Ecto neural progenitor cell (in vitro differentiated cells): ENCODE measurements around the gene CREB1.
"Not testable (repeated sequence)": the region's sequence is repeated elsewhere in the genome, so short reads cannot be mapped to it uniquely, and the experiment has no call there.

Experiments used
- DNase-seq: peaks from one replicate; pipeline ENCODE4 v3.0.0-alpha.2; 2018; ENCODE audit warnings: low spot score

The CREB1 gene

GRCh38 chr2:207529330-207530159 is at the start of gene CREB1:
TSS of gene CREB1 (plus strand) at chr2:207529962. CDS start at chr2:207555636, 25,674 bp downstream.
- DNase-seq: peak; percentile 99

- DNase-seq: no peak
Measured at GRCh38 chr2:207480521-207481040, 49.2 kb upstream of the CREB1 start.

GRCh38 chr2:207481924-207482323 is 47.8 kb upstream of the CREB1 start:
- no peak for DNase-seq

GRCh38 chr2:207482630-207483029 is 47.1 kb upstream of the CREB1 start:
- no peak for DNase-seq

GRCh38 chr2:207483066-207483465 is 46.7 kb upstream of the CREB1 start:
- DNase-seq: no peak

GRCh38 chr2:207483477-207483876 is 46.3 kb upstream of the CREB1 start:
- DNase-seq: no peak

- DNase-seq: no peak
Measured at GRCh38 chr2:207484444-207485391, 45.0 kb upstream of the CREB1 start.

- no peak for DNase-seq
Measured at GRCh38 chr2:207487650-207488311, 42.0 kb upstream of the CREB1 start.

- DNase-seq: no peak
Measured at GRCh38 chr2:207489251-207489650, 40.5 kb upstream of the CREB1 start.

GRCh38 chr2:207490441-207490840 is 39.3 kb upstream of the CREB1 start:
- DNase-seq: no peak

- DNase-seq: no peak
Measured at GRCh38 chr2:207491086-207491485, 38.7 kb upstream of the CREB1 start.

- DNase-seq: no peak
Measured at GRCh38 chr2:207491956-207492355, 37.8 kb upstream of the CREB1 start.

- DNase-seq: no peak
Measured at GRCh38 chr2:207492461-207492860, 37.3 kb upstream of the CREB1 start.

- DNase-seq: no peak
Measured at GRCh38 chr2:207494137-207494536, 35.6 kb upstream of the CREB1 start.

- DNase-seq: not testable (repeated sequence)
Measured at GRCh38 chr2:207496936-207497335, 32.8 kb upstream of the CREB1 start.

GRCh38 chr2:207497596-207497995 is 32.2 kb upstream of the CREB1 start:
- no peak for DNase-seq

- DNase-seq: no peak
Measured at GRCh38 chr2:207498427-207498826, 31.3 kb upstream of the CREB1 start.

- no peak for DNase-seq
Measured at GRCh38 chr2:207499114-207499513, 30.6 kb upstream of the CREB1 start.

- no peak for DNase-seq
Measured at GRCh38 chr2:207501802-207502576, 27.8 kb upstream of the CREB1 start.

GRCh38 chr2:207502577-207503198 is 27.1 kb upstream of the CREB1 start:
- DNase-seq: no peak

GRCh38 chr2:207503234-207503633 is 26.5 kb upstream of the CREB1 start:
- DNase-seq: no peak
